GM23248 (cell line): ENCODE results near the gene CES2.

Experiments
- EZH2 ChIP-seq: fragments of 200-600 bp; sonication (generic); IDR thresholded peaks from 2 replicates; pipeline ENCODE4 v1.6.1; 2018; ENCODE audit warnings: antibody characterized with exemption, mild to moderate bottlenecking; ENCODE audit not compliant: insufficient read depth, poor library complexity, severe bottlenecking
- EZH2phosphoT487 ChIP-seq: fragments of 200-600 bp; sonication (generic); IDR thresholded peaks from 2 replicates; pipeline ENCODE4 v1.6.1; 2018; ENCODE audit warnings: antibody characterized with exemption, moderate library complexity, mild to moderate bottlenecking, low read depth; ENCODE audit not compliant: insufficient read depth

- TF ChIP-seq EZH2phosphoT487 (peak; percentile 48), EZH2 (peak; percentile 72)
Measured at GRCh38 chr16:66925322-66925840, 9.9 kb upstream of the CES2 start, which contains the start of gene RRAD.
